ENCODE measurements around the gene GNL3L.
A peak's percentile ranks its signal among the peaks of the same experiment; 100 is the strongest.
"Not testable (repeated sequence)": the region's sequence is repeated elsewhere in the genome, so short reads cannot be mapped to it uniquely, and the experiment has no call there.

Gene GNL3L

GRCh38 chrX:54530357-54530900, 410 bp downstream of the GNL3L start:
- Mint-ChIP-seq H3K9me3 (peaks cover 5% of the 10 kb centered on the region), H3K4me3 (peak overlapping the region; percentile 80), H3K36me3 (peaks cover 40% of the 10 kb centered on the region), H3K27ac (peak overlapping the region; percentile 90), H3K4me1 (peaks cover 27% of the 10 kb centered on the region)
- ATAC-seq (peak; percentile 54), DNase-seq (ENCODE audit: low spot score in 2 of 2) (no peak)

- no peak for ATAC-seq
- Mint-ChIP-seq H3K9me3 (no peaks in the 10 kb centered on the region), H3K27ac (peak overlapping the region; percentile 69)
Observed at GRCh38 chrX:54534271-54534670, 4.3 kb downstream of the GNL3L start.

GRCh38 chrX:54540289-54540688, 10.3 kb downstream of the GNL3L start:
- Mint-ChIP-seq H3K36me3 (peaks cover 96% of the 10 kb centered on the region), H3K4me1 (peaks cover 5% of the 10 kb centered on the region), H3K4me3 (no peak overlapping the region), H3K27ac (no peak overlapping the region), H3K9me3 (no peaks in the 10 kb centered on the region)
- DNase-seq (ENCODE audit: low spot score in 2 of 2) (no peak), ATAC-seq (no peak)

More at GRCh38 chrX:54534271-54534670, 4.3 kb downstream of the GNL3L start:
- peaks cover 22% of the 10 kb centered on the region for H3K4me1 Mint-ChIP-seq
- DNase-seq (ENCODE audit: low spot score in 2 of 2) = no peak
- no peak overlapping the region for H3K4me3 Mint-ChIP-seq
- peaks cover 74% of the 10 kb centered on the region for H3K36me3 Mint-ChIP-seq

GRCh38 chrX:54542239-54542638, 12.2 kb downstream of the GNL3L start:
- DNase-seq (ENCODE audit: low spot score in 2 of 2); H3K4me3 Mint-ChIP-seq; H3K4me1 Mint-ChIP-seq; H3K9me3 Mint-ChIP-seq; ATAC-seq; H3K27ac Mint-ChIP-seq: not testable (repeated sequence)
- peaks cover 96% of the 10 kb centered on the region for H3K36me3 Mint-ChIP-seq

GRCh38 chrX:54550821-54551220, 20.8 kb downstream of the GNL3L start:
- ATAC-seq (no peak), DNase-seq (ENCODE audit: low spot score in 2 of 2) (no peak)
- H3K36me3 Mint-ChIP-seq = peaks cover 88% of the 10 kb centered on the region
- no peak overlapping the region for H3K27ac Mint-ChIP-seq
- H3K9me3 Mint-ChIP-seq = no peaks in the 10 kb centered on the region
- H3K4me1 Mint-ChIP-seq = no peaks in the 10 kb centered on the region
- no peak overlapping the region for H3K4me3 Mint-ChIP-seq

GRCh38 chrX:54551801-54552200, 21.8 kb downstream of the GNL3L start:
- no peaks in the 10 kb centered on the region for H3K4me1 Mint-ChIP-seq
- peaks cover 88% of the 10 kb centered on the region for H3K36me3 Mint-ChIP-seq
- no peaks in the 10 kb centered on the region for H3K9me3 Mint-ChIP-seq
- ATAC-seq (no peak), DNase-seq (ENCODE audit: low spot score in 2 of 2) (no peak)
- H3K27ac Mint-ChIP-seq = no peak overlapping the region
- H3K4me3 Mint-ChIP-seq = no peak overlapping the region

- H3K36me3 Mint-ChIP-seq = peaks cover 89% of the 10 kb centered on the region
- not testable (repeated sequence) for H3K4me1 Mint-ChIP-seq; H3K27ac Mint-ChIP-seq; H3K4me3 Mint-ChIP-seq; DNase-seq (ENCODE audit: low spot score in 2 of 2); H3K9me3 Mint-ChIP-seq; ATAC-seq
Observed at GRCh38 chrX:54555006-54555405, 25.0 kb downstream of the GNL3L start.

GRCh38 chrX:54560411-54560810, 30.4 kb downstream of the GNL3L start:
- no peak for ATAC-seq
- Mint-ChIP-seq H3K27ac (no peak overlapping the region), H3K36me3 (peaks cover 99% of the 10 kb centered on the region), H3K9me3 (no peaks in the 10 kb centered on the region), H3K4me3 (no peak overlapping the region), H3K4me1 (no peaks in the 10 kb centered on the region)
- DNase-seq (ENCODE audit: low spot score in 2 of 2) = no peak

GRCh38 chrX:54561622-54562021, 31.6 kb downstream of the GNL3L start:
- Mint-ChIP-seq H3K36me3 (peaks cover 99% of the 10 kb centered on the region), H3K9me3 (no peaks in the 10 kb centered on the region), H3K27ac (no peak overlapping the region), H3K4me1 (no peaks in the 10 kb centered on the region), H3K4me3 (no peak overlapping the region)
- DNase-seq (ENCODE audit: low spot score in 2 of 2) (no peak), ATAC-seq (no peak)

GRCh38 chrX:54564936-54565335, 34.9 kb downstream of the GNL3L start:
- no peak for ATAC-seq
- Mint-ChIP-seq H3K36me3 (peaks cover 87% of the 10 kb centered on the region), H3K9me3 (peaks cover 4% of the 10 kb centered on the region)

GRCh38 chrX:54570332-54570731, 40.3 kb downstream of the GNL3L start:
- no peak overlapping the region for H3K27ac Mint-ChIP-seq
- H3K9me3 Mint-ChIP-seq = peaks cover 9% of the 10 kb centered on the region
- peaks cover 57% of the 10 kb centered on the region for H3K36me3 Mint-ChIP-seq
- no peak for ATAC-seq
- H3K4me1 Mint-ChIP-seq = no peaks in the 10 kb centered on the region
- H3K4me3 Mint-ChIP-seq = no peak overlapping the region
- no peak for DNase-seq (ENCODE audit: low spot score in 2 of 2)

More at GRCh38 chrX:54564936-54565335, 34.9 kb downstream of the GNL3L start:
- no peak for DNase-seq (ENCODE audit: low spot score in 2 of 2)
- Mint-ChIP-seq H3K27ac (no peak overlapping the region), H3K4me1 (no peaks in the 10 kb centered on the region), H3K4me3 (no peak overlapping the region)

- peaks cover 51% of the 10 kb centered on the region for H3K36me3 Mint-ChIP-seq
- not testable (repeated sequence) for H3K4me1 Mint-ChIP-seq
Observed at GRCh38 chrX:54572641-54573040, 42.6 kb downstream of the GNL3L start.

GRCh38 chrX:54597728-54598127, 67.7 kb downstream of the GNL3L start:
- ATAC-seq (no peak), DNase-seq (ENCODE audit: low spot score in 2 of 2) (no peak)
- Mint-ChIP-seq H3K9me3 (peaks cover 2% of the 10 kb centered on the region), H3K4me1 (peaks cover 4% of the 10 kb centered on the region), H3K36me3 (peaks cover 7% of the 10 kb centered on the region), H3K4me3 (no peak overlapping the region), H3K27ac (no peak overlapping the region)

More at GRCh38 chrX:54572641-54573040, 42.6 kb downstream of the GNL3L start:
- H3K27ac Mint-ChIP-seq; H3K9me3 Mint-ChIP-seq; H3K4me3 Mint-ChIP-seq; ATAC-seq; DNase-seq (ENCODE audit: low spot score in 2 of 2): not testable (repeated sequence)

- ATAC-seq (no peak), DNase-seq (ENCODE audit: low spot score in 2 of 2) (no peak)
- no peak overlapping the region for H3K27ac Mint-ChIP-seq
- no peaks in the 10 kb centered on the region for H3K36me3 Mint-ChIP-seq
- H3K4me1 Mint-ChIP-seq = no peaks in the 10 kb centered on the region
- no peak overlapping the region for H3K4me3 Mint-ChIP-seq
- no peaks in the 10 kb centered on the region for H3K9me3 Mint-ChIP-seq
Observed at GRCh38 chrX:54602563-54602962, 72.5 kb downstream of the GNL3L start.

All from stimulated activated effector memory CD8-positive, alpha-beta T cell treated with anti-CD3 and anti-CD28 coated beads, Interleukin-12 subunit alpha, Interleukin-12 subunit beta, amount 100 ng/mL, for 72 hours (primary cell).